HG02938 (cell line): Measurements from ENCODE around the gene IGSF8.
A peak's percentile ranks its signal among the peaks of the same experiment; 100 is the strongest.

ENCODE experiments used
- ATAC-seq: cut with Tn5 transposase; IDR thresholded peaks from one replicate; pipeline ENCODE4 v1.9.1; 2021; ENCODE audit warnings: mild to moderate bottlenecking, moderate library complexity; ENCODE audit not compliant: unreplicated experiment

The IGSF8 gene

DNA sequence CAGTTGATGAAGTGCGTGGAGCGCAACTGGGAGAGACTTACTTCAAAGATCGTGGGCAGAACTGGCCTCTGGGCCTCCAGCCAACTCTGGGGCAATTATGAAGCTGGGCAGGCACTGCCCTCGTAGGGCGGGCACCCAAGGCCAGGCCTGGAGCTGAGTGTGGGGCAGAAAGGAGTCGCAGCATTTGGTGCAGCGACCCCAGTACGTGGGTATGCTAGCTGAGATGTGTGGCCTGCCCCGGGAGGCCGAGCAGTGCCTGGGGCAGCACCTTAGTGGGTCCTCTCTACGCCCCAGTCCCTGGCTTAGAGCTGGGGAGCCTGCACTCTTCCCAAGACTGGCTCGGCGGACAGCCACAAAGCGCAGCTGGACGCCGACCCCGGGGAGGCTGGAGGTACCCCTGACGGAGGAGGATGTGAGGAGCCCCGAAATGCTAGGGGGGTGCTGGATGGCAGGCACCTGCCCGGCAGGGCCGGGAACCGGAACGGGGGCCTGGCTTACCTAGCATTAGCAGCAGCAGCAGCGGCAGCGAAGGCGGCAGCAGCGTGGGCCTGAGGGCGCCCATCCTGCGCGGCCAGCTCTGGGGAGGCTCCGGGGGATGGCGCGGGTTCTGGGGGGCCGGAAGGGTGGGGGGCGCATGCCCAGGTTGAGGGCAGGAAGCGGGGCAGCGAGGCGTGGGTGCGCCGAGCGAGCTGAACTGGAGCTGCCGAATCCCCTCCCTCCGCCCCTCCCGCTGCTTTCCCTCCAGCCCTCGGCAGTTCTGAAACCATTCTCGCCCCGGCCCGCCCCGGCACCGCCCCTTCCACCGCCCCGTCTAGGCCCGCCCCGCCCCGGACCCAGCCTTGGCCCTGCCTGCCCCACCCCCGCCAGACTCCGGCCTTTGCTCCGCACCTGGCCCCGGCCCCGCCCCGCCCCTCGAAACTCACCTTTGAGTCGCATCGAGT lies at the start of gene IGSF8:
IGSF8 (minus strand) TSS at position 709 of the 941 bp plus-strand sequence; CDS start at position 562, 147 bp downstream.
- ATAC-seq: peak; percentile 40

DNA sequence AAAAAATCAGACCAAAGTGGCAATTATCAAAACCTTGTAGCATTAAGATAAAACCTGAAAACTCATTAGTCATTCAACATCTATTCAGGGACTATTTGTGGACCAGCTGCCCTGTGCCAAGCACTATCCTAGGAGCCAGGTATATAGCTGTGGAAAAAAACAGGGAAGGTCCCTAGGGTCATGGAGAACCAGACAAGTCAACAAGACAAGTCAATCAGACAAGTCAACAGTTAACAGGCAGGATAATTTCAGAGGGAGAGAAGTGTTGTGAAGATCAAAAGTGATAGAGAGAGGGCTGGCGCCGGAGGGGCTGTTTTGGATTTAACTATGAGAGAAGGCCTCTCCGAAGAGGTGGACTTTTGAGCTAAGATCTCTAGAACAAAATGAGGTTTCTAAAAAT lies 49.7 kb upstream of the IGSF8 start:
- no peak for ATAC-seq

- ATAC-seq: no peak
These were observed 47.7 kb upstream of the IGSF8 start for GRCh38 chr1:160146107-160146506.

DNA sequence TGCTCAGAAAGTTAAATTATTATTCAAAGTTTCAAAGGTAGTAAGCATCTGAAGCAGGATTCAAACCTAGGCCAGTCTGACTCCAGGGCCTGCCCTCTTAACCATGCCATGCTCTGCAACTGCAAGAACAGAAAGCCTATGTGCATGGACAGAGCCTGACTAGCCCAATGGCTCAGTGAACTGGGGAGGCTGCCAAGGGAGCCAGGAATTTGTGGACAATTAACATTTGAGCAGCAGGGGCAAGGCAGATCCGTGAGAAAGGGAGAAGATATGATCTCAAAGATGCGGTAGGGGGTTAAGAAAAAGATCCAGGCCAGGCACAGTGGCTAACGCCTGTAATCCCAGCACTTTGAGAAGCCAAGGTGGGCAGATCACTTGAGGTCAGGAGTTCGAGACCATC lies 46.5 kb upstream of the IGSF8 start:
- no peak for ATAC-seq

DNA sequence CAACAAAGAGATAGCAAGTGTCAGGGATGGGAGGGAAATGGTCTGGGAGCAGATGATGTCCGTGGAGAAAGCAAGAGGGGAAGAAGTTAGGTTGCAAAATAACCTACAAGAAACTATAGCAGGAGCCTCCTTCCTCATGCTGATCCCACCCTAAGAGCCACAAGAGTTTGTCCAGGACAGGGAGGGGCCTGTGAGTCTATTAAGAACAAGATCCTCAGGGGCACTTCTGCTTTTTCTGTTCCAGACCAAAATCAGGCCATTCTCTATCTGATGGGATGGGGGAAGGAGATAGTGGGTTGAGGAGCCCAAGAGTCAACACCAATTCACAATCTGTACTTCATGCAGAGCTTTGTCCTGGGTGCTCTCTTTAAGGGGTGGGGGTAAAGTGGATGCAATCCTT lies 45.3 kb upstream of the IGSF8 start:
- ATAC-seq: no peak

GRCh38 chr1:160139840-160140239 lies 41.4 kb upstream of the IGSF8 start:
- ATAC-seq: no peak

- ATAC-seq: no peak
These were observed 38.9 kb upstream of the IGSF8 start for GRCh38 chr1:160137216-160137862.

GRCh38 chr1:160136926-160137200 lies 38.4 kb upstream of the IGSF8 start:
- ATAC-seq: no peak

DNA sequence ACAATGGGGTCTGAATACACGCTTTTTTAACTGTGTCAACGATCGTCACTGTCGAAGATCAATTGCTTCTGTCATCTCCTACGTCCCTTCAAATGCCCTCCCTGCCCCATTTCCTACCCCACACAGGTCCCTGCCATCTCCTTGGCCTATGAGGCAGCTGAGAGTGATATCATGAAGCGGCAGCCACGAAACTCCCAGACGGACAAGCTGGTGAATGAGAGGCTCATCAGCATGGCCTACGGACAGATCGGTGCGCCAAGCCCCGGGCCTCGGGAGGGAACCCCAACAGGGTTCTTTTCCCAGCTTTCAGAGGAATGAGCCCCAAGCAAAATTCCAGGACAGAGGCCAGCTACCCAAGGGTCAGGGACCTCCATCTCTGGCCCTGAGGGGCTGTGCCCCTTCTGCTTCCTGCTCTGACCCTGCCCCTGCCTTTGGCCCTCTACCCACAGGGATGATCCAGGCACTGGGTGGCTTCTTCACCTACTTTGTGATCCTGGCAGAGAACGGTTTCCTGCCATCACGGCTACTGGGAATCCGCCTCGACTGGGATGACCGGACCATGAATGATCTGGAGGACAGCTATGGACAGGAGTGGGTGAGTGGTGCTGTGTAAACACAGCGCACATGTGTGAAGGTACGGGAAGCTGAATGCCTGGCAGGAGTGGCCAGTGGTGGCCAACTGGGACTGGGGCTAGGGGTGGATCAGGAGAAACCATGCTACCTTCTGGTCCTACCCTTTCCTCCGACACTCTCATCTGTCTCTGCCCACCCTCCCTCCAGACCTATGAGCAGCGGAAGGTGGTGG lies 37.9 kb upstream of the IGSF8 start:
- no peak for ATAC-seq

DNA sequence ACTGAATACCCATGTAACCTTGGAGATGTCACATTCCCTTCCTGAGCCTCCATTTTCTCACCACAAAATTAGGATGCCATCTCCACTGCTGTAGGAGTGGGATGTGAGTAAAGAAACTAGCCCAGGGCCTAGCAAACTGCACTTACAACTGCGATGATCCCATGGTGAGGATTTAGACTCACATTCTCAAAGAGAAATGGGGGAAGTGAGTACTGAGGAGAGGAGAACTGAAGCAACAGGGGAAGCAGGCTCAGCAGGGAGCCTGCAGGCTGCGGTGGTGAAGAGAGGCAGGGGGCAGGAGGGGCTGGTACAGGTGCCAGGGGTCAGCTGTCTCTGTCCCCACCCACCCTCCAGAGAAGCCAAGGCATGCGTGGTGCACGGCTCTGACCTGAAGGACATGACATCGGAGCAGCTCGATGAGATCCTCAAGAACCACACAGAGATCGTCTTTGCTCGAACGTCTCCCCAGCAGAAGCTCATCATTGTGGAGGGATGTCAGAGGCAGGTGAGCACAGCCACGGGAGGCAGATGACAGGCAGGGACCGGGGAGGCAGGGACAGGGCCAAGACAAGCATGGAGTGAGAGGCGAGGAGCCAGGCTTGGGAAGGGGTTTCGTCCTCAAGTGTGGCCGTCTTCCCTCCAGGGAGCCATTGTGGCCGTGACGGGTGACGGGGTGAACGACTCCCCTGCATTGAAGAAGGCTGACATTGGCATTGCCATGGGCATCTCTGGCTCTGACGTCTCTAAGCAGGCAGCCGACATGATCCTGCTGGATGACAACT lies 36.6 kb upstream of the IGSF8 start:
- no peak for ATAC-seq

- ATAC-seq: no peak
These were observed 35.8 kb upstream of the IGSF8 start for GRCh38 chr1:160133990-160134770.

GRCh38 chr1:160131803-160132565 lies 33.6 kb upstream of the IGSF8 start:
- ATAC-seq: no peak

DNA sequence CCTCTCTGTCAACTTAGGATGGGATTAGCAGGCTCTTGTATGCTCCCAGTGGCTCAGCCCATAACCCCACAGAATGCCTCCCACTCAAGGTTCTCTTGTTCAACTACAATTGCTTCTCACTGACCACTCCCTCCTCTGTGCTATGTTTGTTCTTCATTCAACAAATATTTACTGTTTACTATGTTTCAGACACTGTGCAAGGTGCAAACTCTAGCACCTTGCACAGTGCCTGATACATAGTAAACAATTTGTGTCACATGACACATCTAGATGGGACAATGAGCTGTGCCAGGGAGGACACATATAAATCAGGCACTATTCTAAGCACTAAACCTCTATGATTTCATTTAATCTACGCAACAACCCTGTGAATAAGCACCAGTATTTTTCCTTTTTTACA lies 32.5 kb upstream of the IGSF8 start:
- ATAC-seq: no peak

DNA sequence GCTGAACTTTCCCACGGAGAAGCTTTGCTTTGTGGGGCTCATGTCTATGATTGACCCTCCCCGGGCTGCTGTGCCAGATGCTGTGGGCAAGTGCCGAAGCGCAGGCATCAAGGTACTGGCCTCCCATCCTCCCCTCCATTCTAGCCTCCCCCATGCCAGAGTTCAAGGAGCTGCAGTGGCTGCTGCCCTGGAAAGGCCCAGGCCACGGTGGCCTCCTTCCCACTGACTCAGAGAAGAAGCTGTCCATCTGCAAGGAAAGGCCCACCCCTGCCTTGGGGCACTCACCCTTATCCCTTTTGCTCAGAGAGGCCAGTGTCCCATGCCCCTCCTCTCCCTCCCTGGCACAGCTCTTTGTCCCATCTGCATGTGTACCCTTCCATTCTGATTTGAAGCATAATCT lies 32.1 kb upstream of the IGSF8 start:
- no peak for ATAC-seq

GRCh38 chr1:160129966-160130365 lies 31.5 kb upstream of the IGSF8 start:
- no peak for ATAC-seq

DNA sequence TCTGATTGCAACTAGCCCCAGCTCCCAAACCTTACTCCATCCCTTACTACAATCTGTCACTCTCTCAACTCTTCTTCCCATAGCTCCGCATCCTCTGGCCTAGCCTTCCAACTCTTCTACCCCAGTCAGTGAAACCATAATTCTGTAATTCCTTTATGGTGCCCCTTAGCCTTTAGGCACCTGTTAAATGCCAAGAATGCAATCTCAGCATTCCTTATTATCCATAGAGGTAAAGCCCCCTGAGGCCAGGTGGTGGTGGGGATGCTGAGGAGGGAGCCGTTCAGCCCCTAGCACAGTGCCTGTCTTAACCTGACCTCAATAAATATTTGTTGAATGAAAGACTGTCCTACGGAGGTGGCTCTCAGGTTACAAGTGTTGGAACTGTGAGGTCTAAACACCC lies 31.1 kb upstream of the IGSF8 start:
- ATAC-seq: no peak

DNA sequence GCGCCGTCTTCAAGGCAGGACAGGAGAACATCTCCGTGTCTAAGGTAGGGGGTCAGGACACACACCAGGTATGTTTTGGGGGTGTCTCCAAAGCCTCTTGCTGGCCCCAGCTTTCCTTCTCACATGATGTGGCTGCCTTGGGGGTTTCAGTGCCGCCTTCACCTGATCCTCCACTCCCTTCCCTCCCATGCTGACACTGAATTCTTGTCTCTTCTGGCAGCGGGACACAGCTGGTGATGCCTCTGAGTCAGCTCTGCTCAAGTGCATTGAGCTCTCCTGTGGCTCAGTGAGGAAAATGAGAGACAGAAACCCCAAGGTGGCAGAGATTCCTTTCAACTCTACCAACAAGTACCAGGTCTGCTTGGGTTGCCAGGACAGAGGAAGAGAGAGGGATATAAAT lies 30.6 kb upstream of the IGSF8 start:
- ATAC-seq: no peak

DNA sequence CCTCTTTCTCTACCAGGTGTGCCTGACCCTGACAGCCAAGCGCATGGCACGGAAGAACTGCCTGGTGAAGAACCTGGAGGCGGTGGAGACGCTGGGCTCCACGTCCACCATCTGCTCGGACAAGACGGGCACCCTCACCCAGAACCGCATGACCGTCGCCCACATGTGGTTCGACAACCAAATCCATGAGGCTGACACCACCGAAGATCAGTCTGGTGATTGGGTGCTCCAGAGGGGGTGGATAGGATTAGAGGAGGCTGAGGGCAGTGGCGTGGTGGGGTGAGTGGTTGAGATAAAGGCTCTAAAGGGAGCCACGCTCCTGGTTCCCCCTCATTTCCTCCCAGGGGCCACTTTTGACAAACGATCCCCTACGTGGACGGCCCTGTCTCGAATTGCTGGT lies 30.2 kb upstream of the IGSF8 start:
- ATAC-seq: no peak

DNA sequence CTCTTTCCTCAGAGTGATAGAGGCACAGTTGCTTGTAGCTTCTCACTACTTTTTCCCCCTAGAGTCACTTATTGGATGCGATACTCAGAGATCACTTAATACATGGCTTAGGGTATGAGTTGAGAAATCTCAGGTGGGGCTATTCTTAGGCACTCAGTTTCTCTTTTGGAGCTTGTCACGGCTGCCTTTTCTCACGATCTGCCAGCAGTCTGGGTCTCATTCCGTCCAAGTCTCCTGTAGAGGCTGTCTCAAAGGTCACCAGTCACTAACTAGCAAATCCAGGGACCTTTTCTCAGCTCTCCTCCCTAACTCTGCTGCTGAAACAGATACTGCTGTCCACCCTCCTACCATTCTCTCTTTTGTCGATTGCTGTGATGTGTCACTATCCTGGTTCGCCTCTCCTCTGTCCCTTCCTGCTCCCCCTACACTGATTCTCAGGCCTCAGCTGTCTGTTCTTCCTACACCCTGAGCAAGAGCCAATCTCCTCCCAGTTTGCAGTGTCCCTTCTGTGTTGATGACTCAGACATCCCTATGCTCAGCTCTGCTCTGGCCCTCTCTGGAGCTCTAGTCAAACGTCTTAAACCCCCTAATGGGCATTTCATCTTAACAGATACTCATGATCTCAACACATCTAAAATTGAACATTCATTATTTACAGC lies 29.6 kb upstream of the IGSF8 start:
- ATAC-seq: no peak
